HEK293 (cell line): ENCODE results near the gene HIP1.

Experiments
- CTCF ChIA-PET: fragments of 350-600 bp; formaldehyde crosslinking; extraction: SDS; loops from one replicate; lab custom pipeline; 2021; ENCODE audit warnings: antibody characterized with exemption; lab: Yijun Ruan, JAX
- POLR2A ChIA-PET: fragments of 300-600 bp; formaldehyde crosslinking; extraction: SDS; loops from one replicate; lab custom pipeline; 2020; ENCODE audit warnings: antibody characterized with exemption, inconsistent platforms; lab: Yijun Ruan, JAX
- H3K27ac ChIP-seq: fragments of 200-500 bp; sonication (Bioruptor generic); 2 replicates; pipeline ENCODE4 v1.5.1; 2014; ENCODE audit warnings: low read depth, low read length, control low read depth, inconsistent platforms; ENCODE audit errors: extremely low read depth
- H3K36me3 ChIP-seq, 2 experiments: fragments of 200-500 bp in 1 of 2; sonication (Bioruptor generic) in 1 of 2; 1 replicate in 1 of 2; 2 replicates in 1 of 2; pipeline ENCODE4 v1.5.1; 2014 to 2017; ENCODE audit warnings: inconsistent platforms in 2 of 2, low read length in 2 of 2; ENCODE audit not compliant: control insufficient read depth in 2 of 2, insufficient read depth in 1 of 2
- H3K4me1 ChIP-seq: fragments of 200-500 bp; sonication (Bioruptor generic); 2 replicates; pipeline ENCODE4 v1.5.1; 2014; ENCODE audit warnings: mild to moderate bottlenecking, low read length, inconsistent platforms; ENCODE audit not compliant: control insufficient read depth, insufficient read depth
- H3K4me3 ChIP-seq: 2 replicates; pipeline ENCODE4 v1.5.1; 2011; ENCODE audit warnings: low read depth, mild to moderate bottlenecking, control low read depth, low read length, moderate library complexity
- H3K9me3 ChIP-seq: fragments of 200-500 bp; sonication (Bioruptor generic); 2 replicates; pipeline ENCODE4 v1.5.1; 2014; ENCODE audit warnings: low read depth, low read length, inconsistent platforms; ENCODE audit not compliant: control insufficient read depth, insufficient read depth
- CTCF ChIP-seq: fragments of 450-650 bp; formaldehyde crosslinking; IDR thresholded peaks from 2 replicates; pipeline ENCODE4 v1.5.1; 2016; ENCODE audit warnings: missing biosample characterization, missing genetic modification characterization
- GLI4 ChIP-seq: fragments of 450-650 bp; formaldehyde crosslinking; IDR thresholded peaks from 2 replicates; pipeline ENCODE4 v1.5.1; 2016; ENCODE audit warnings: missing biosample characterization, missing genetic modification characterization
- HOXD13 ChIP-seq: sonication (generic); formaldehyde crosslinking; IDR thresholded peaks from 2 replicates; pipeline ENCODE4 v1.8.0; 2022; ENCODE audit warnings: missing genetic modification reagents, borderline replicate concordance
- RBAK ChIP-seq: fragments of 450-650 bp; formaldehyde crosslinking; IDR thresholded peaks from 2 replicates; pipeline ENCODE4 v1.5.1; 2016; ENCODE audit warnings: missing biosample characterization, missing genetic modification characterization
- ZBTB10 ChIP-seq: fragments of 450-650 bp; formaldehyde crosslinking; IDR thresholded peaks from 2 replicates; pipeline ENCODE4 v1.5.1; 2016; ENCODE audit warnings: missing biosample characterization, missing genetic modification characterization
- ZBTB20 ChIP-seq: fragments of 450-650 bp; formaldehyde crosslinking; IDR thresholded peaks from 2 replicates; pipeline ENCODE4 v1.5.1; 2016; ENCODE audit warnings: missing biosample characterization, missing genetic modification characterization
- ZNF211 ChIP-seq: fragments of 450-650 bp; formaldehyde crosslinking; IDR thresholded peaks from 2 replicates; pipeline ENCODE4 v1.5.1; 2016; ENCODE audit warnings: low read depth, missing biosample characterization, missing genetic modification characterization
- ZNF473 ChIP-seq: fragments of 450-650 bp; formaldehyde crosslinking; IDR thresholded peaks from 2 replicates; pipeline ENCODE4 v1.5.1; 2017; ENCODE audit warnings: missing biosample characterization, missing genetic modification characterization
- ZNF521 ChIP-seq: fragments of 450-650 bp; formaldehyde crosslinking; IDR thresholded peaks from 2 replicates; pipeline ENCODE4 v1.5.1; 2017; ENCODE audit warnings: missing biosample characterization, mild to moderate bottlenecking, missing genetic modification characterization
- ZNF600 ChIP-seq: fragments of 450-650 bp; formaldehyde crosslinking; IDR thresholded peaks from 2 replicates; pipeline ENCODE4 v1.5.1; 2016; ENCODE audit warnings: missing biosample characterization, missing genetic modification characterization
- ZNF621 ChIP-seq: fragments of 450-650 bp; formaldehyde crosslinking; IDR thresholded peaks from 2 replicates; pipeline ENCODE4 v1.5.1; 2017; ENCODE audit warnings: missing biosample characterization, missing genetic modification characterization
- ZNF707 ChIP-seq: fragments of 450-650 bp; formaldehyde crosslinking; IDR thresholded peaks from 2 replicates; pipeline ENCODE4 v1.5.1; 2016; ENCODE audit warnings: missing biosample characterization, missing genetic modification characterization
- ZNF768 ChIP-seq: fragments of 450-650 bp; formaldehyde crosslinking; IDR thresholded peaks from 2 replicates; pipeline ENCODE4 v1.5.1; 2018; ENCODE audit warnings: missing biosample characterization, mild to moderate bottlenecking, missing genetic modification characterization
- ZNF785 ChIP-seq: fragments of 450-650 bp; formaldehyde crosslinking; IDR thresholded peaks from 2 replicates; pipeline ENCODE4 v1.5.1; 2016; ENCODE audit warnings: missing biosample characterization, missing genetic modification characterization
- ZNF792 ChIP-seq: fragments of 450-650 bp; formaldehyde crosslinking; IDR thresholded peaks from 2 replicates; pipeline ENCODE4 v1.5.1; 2016; ENCODE audit warnings: missing biosample characterization, missing genetic modification characterization
- ZNF843 ChIP-seq: fragments of 450-650 bp; formaldehyde crosslinking; IDR thresholded peaks from 2 replicates; pipeline ENCODE4 v1.5.1; 2016; ENCODE audit warnings: missing biosample characterization, missing genetic modification characterization
- ZSCAN16 ChIP-seq: fragments of 450-650 bp; formaldehyde crosslinking; IDR thresholded peaks from 2 replicates; pipeline ENCODE4 v1.5.1; 2016; ENCODE audit warnings: missing biosample characterization, missing genetic modification characterization
- TF ChIP-seq, protein P1 (sequence below): fragments of 450-650 bp; formaldehyde crosslinking; IDR thresholded peaks from 2 replicates; pipeline ENCODE4 v1.5.1; 2016; ENCODE audit warnings: missing biosample characterization, missing genetic modification characterization
- TF ChIP-seq, protein P2 (sequence below): fragments of 450-650 bp; formaldehyde crosslinking; IDR thresholded peaks from 2 replicates; pipeline ENCODE4 v1.5.1; 2016; ENCODE audit warnings: missing biosample characterization, missing genetic modification characterization, borderline replicate concordance

HIP1 gene

DNA sequence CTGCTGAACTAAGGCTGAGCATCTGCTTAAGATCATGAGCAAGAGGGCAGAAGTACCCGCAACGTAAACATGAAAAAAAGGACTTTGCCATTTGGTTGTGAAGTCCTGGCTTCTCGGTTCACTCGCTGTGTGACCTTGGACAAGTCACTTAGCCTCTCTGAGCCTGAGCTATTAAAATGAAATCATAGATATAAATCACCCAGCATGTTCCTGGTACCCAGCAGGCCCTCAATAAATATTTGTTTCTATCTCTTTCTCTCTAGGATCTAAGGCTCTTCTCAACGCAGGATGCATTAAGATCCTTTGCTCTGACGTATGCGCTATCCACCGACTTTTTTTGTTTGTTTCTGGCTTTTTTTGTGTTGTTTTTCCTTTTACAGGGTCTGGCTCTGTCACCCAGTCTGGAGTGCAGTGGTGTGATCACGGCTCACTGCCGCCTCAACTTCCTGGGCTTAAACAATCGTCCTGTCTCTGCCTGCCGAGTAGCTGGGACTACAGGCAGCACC lies 6.7 kb downstream of the HIP1 start:
- Histone ChIP-seq H3K27ac (no peak overlapping the region), H3K4me1 (no peaks in the 10 kb centered on the region; the same call in 1 of the 2 replicates), H3K9me3 (no peaks in the 10 kb centered on the region), H3K4me3 (no peak overlapping the region), H3K36me3 (no peaks in the 10 kb centered on the region; a peak in 1 of 3 replicates)
- POLR2A ChIA-PET: no interaction called here
- CTCF ChIA-PET: no interaction called here
- no peak for TF ChIP-seq GLI4 (tag by site-specific recombination)
- TF ChIP-seq ZNF473 (tag by site-specific recombination): no peak
- peak; percentile 61; the same call in 1 of the 2 replicates for TF ChIP-seq ZNF768
- TF ChIP-seq CTCF (tag by site-specific recombination): no peak
- TF ChIP-seq, protein P1, sequence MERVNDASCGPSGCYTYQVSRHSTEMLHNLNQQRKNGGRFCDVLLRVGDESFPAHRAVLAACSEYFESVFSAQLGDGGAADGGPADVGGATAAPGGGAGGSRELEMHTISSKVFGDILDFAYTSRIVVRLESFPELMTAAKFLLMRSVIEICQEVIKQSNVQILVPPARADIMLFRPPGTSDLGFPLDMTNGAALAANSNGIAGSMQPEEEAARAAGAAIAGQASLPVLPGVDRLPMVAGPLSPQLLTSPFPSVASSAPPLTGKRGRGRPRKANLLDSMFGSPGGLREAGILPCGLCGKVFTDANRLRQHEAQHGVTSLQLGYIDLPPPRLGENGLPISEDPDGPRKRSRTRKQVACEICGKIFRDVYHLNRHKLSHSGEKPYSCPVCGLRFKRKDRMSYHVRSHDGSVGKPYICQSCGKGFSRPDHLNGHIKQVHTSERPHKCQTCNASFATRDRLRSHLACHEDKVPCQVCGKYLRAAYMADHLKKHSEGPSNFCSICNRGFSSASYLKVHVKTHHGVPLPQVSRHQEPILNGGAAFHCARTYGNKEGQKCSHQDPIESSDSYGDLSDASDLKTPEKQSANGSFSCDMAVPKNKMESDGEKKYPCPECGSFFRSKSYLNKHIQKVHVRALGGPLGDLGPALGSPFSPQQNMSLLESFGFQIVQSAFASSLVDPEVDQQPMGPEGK (tag by site-specific recombination): no peak
- TF ChIP-seq ZNF707: no peak
- TF ChIP-seq ZBTB10 (tag by site-specific recombination): no peak
- TF ChIP-seq, protein P2, sequence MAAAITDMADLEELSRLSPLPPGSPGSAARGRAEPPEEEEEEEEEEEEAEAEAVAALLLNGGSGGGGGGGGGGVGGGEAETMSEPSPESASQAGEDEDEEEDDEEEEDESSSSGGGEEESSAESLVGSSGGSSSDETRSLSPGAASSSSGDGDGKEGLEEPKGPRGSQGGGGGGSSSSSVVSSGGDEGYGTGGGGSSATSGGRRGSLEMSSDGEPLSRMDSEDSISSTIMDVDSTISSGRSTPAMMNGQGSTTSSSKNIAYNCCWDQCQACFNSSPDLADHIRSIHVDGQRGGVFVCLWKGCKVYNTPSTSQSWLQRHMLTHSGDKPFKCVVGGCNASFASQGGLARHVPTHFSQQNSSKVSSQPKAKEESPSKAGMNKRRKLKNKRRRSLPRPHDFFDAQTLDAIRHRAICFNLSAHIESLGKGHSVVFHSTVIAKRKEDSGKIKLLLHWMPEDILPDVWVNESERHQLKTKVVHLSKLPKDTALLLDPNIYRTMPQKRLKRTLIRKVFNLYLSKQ (tag by site-specific recombination): no peak

- no peaks in the 10 kb centered on the region; a peak in 1 of 3 replicates for H3K36me3 ChIP-seq
- CTCF ChIA-PET: no interaction called here
- H3K9me3 ChIP-seq: no peaks in the 10 kb centered on the region
- no peak overlapping the region for H3K4me3 ChIP-seq
- no peak for TF ChIP-seq ZNF521
- no peak for TF ChIP-seq RBAK (tag by site-specific recombination)
- TF ChIP-seq CTCF (tag by site-specific recombination): no peak
- TF ChIP-seq ZNF621: no peak
- TF ChIP-seq ZNF211 (tag by site-specific recombination): no peak
- no peak for TF ChIP-seq ZSCAN16
- no peak for TF ChIP-seq ZNF600 (tag by site-specific recombination)
- TF ChIP-seq ZBTB20 (tag by site-specific recombination): no peak
- no peak for TF ChIP-seq ZNF843 (tag by site-specific recombination)
- no peak for TF ChIP-seq HOXD13
- no peak for TF ChIP-seq ZNF785 (tag by site-specific recombination)
- TF ChIP-seq ZNF792 (tag by site-specific recombination): no peak
- no peaks in the 10 kb centered on the region; the same call in 1 of the 2 replicates for H3K4me1 ChIP-seq
- POLR2A ChIA-PET: interaction anchor here (0.6 kb wide), 1 partner anchor 9 kb away, joined by 3 read pairs; no protein-coding TSS in a partner anchor
- H3K27ac ChIP-seq: no peak overlapping the region
Observed at GRCh38 chr7:75729851-75730274, 8.9 kb downstream of the HIP1 start.
